Bronchial epithelial cell (primary cell): ENCODE data around the gene OR13J1. TPM values are rescaled to one million over a fixed set of nuclear protein-coding genes. Genes with fewer than 3 reads are reported as not detected.
A peak's percentile ranks its signal among the peaks of the same experiment; 100 is the strongest.

Experiments
- DNase-seq: peaks from one replicate; pipeline ENCODE4 v3.0.0-alpha.2; 2010; ENCODE audit warnings: low read depth
- FAIRE-seq: peaks from 2 replicates; lab custom pipeline; 2011; peaks lifted over from hg19 to GRCh38; lab: Jason Lieb, UNC
- H3K27me3 ChIP-seq: 2 replicates; pipeline ENCODE4 v1.5.1; 2011; ENCODE audit warnings: low read length; ENCODE audit not compliant: control insufficient read depth, insufficient read depth
- H3K36me3 ChIP-seq: 2 replicates; pipeline ENCODE4 v1.5.1; 2011; ENCODE audit warnings: low read length; ENCODE audit not compliant: control insufficient read depth, insufficient read depth
- H3K4me3 ChIP-seq: 2 replicates; pipeline ENCODE4 v1.5.1; 2011; ENCODE audit warnings: mild to moderate bottlenecking, low read depth, low read length, control low read depth
- total RNA-seq: library from RNA; depleted of rRNA; stranded (reverse); fragments of >200 nt; gene quantifications from 2 replicates; pipeline ENCODE4 v1.2.1, GENCODE V29; 2014
- TF ChIP-seq, protein P1 (sequence below): IDR thresholded peaks from 2 replicates; pipeline ENCODE4 v1.5.1; 2011; ENCODE audit warnings: mild to moderate bottlenecking, moderate library complexity, low read length, control low read depth, inconsistent platforms; ENCODE audit not compliant: insufficient read depth, severe bottlenecking

Gene OR13J1
- total RNA-seq, 1 donor from 2014 or later, result not detected

GRCh38 chr9:35832814-35833213 lies 37.4 kb downstream of the OR13J1 start:
- H3K36me3 ChIP-seq, result no peaks in the 10 kb centered on the region
- no peaks in the 10 kb centered on the region for H3K27me3 ChIP-seq
- no peak for DNase-seq
- TF ChIP-seq, protein P1, sequence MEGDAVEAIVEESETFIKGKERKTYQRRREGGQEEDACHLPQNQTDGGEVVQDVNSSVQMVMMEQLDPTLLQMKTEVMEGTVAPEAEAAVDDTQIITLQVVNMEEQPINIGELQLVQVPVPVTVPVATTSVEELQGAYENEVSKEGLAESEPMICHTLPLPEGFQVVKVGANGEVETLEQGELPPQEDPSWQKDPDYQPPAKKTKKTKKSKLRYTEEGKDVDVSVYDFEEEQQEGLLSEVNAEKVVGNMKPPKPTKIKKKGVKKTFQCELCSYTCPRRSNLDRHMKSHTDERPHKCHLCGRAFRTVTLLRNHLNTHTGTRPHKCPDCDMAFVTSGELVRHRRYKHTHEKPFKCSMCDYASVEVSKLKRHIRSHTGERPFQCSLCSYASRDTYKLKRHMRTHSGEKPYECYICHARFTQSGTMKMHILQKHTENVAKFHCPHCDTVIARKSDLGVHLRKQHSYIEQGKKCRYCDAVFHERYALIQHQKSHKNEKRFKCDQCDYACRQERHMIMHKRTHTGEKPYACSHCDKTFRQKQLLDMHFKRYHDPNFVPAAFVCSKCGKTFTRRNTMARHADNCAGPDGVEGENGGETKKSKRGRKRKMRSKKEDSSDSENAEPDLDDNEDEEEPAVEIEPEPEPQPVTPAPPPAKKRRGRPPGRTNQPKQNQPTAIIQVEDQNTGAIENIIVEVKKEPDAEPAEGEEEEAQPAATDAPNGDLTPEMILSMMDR, result no peak
- FAIRE-seq, result no peak
- no peak overlapping the region for H3K4me3 ChIP-seq

- TF ChIP-seq, protein P1, result no peak
- FAIRE-seq, result peak; percentile 83
These were observed 39.2 kb downstream of the OR13J1 start for GRCh38 chr9:35831040-35831439.

GRCh38 chr9:35829764-35830096 lies 40.5 kb downstream of the OR13J1 start:
- TF ChIP-seq, protein P1, result no peak
- no peak for FAIRE-seq
- H3K4me3 ChIP-seq, result peak overlapping the region; percentile 69
- DNase-seq, result no peak
- no peaks in the 10 kb centered on the region for H3K36me3 ChIP-seq
- no peaks in the 10 kb centered on the region for H3K27me3 ChIP-seq

More at GRCh38 chr9:35831040-35831439, 39.2 kb downstream of the OR13J1 start:
- no peak overlapping the region for H3K4me3 ChIP-seq
- H3K27me3 ChIP-seq, result no peaks in the 10 kb centered on the region
- DNase-seq, result no peak
- H3K36me3 ChIP-seq, result no peaks in the 10 kb centered on the region

DNA sequence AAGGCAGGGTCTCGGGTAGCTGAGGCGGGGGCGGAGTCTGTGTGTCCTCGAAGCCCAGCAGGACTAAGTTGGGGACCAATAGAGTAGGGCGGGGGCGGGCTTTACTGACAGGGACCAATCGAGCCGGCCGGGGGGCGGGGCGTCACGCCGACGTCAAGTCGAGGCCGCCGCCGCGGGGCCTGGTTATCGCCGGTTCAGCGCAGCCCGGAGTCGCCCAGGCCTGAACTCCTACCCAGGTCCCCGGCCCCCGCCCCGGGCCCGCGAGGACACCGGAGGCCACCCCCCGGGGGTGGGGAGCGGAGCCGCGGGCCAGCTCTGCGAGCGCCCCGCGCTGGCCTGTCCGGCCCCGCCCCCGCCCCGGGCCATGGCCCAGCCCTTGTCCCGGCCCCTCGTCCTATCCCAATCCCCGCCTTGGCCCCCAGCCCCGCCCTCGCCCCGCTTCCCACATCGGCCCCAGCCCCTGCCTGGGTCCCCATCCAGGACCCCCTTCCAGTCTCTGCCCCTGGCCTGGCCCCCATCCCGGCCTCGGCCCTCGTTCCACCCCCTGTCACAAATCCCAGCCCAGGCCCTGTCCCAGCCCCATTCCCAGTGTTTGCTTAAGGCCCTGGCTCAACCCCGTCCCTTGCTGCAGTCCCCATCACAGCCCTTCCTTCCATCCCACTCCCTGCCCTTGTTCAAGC lies 41.0 kb downstream of the OR13J1 start, which contains the start of gene TMEM8B:
Gene TMEM8B (plus strand): TSS at position 145 of the 680 bp plus-strand sequence. CDS start 220 bp downstream, at position 365.
- TF ChIP-seq, protein P1, result no peak
- peak within 1 kb of the TSS; percentile 69 for H3K4me3 ChIP-seq
- no peaks in the 10 kb centered on the region for H3K27me3 ChIP-seq
- DNase-seq, result peak; percentile 78
- H3K36me3 ChIP-seq, result no peaks in the 10 kb centered on the region
- no peak for FAIRE-seq

GRCh38 chr9:35828716-35829083 lies 41.5 kb downstream of the OR13J1 start, which contains the start of gene FAM221B:
TSS of gene FAM221B (minus strand) at chr9:35828732. CDS start at chr9:35826161, 2,571 bp downstream.
- DNase-seq (no peak), FAIRE-seq (no peak)
- H3K4me3 ChIP-seq, result peak within 1 kb of the TSS; percentile 69
- TF ChIP-seq, protein P1, result no peak
- no peaks in the 10 kb centered on the region for H3K36me3 ChIP-seq
- no peaks in the 10 kb centered on the region for H3K27me3 ChIP-seq
